A549 (cell line): ENCODE results near the gene TSTD1.
A peak's percentile ranks its signal among the peaks of the same experiment; 100 is the strongest.

Experiments used
- CBX2 ChIP-seq: fragments of 200-600 bp; sonication (generic); IDR thresholded peaks from 2 replicates; pipeline ENCODE4 v1.6.1; 2016; ENCODE audit warnings: low read depth, mild to moderate bottlenecking, borderline replicate concordance
- CEBPB ChIP-seq, 2 experiments: fragments of >200 bp in 1 of 2; sonication (Bioruptor Twin) in 1 of 2; formaldehyde crosslinking in 1 of 2; IDR thresholded peaks; 2 replicates each; pipeline ENCODE4 v1.6.1; 2012 to 2016
- CTCF ChIP-seq: fragments of >200 bp; sonication (Bioruptor Twin); formaldehyde crosslinking; IDR thresholded peaks from 3 replicates; pipeline ENCODE4 v1.5.1; 2016
- EP300 ChIP-seq, 2 experiments: fragments of >200 bp; sonication (Bioruptor Twin); formaldehyde crosslinking; IDR thresholded peaks; 2 replicates in 1 of 2; 3 replicates in 1 of 2; pipeline ENCODE4 v1.6.1; 2016 to 2017
- ESRRA ChIP-seq: fragments of 150-350 bp; IDR thresholded peaks from 2 replicates; pipeline ENCODE4 v1.6.1; 2014; ENCODE audit warnings: mild to moderate bottlenecking, low read length, borderline replicate concordance
- JUNB ChIP-seq: fragments of >200 bp; sonication (Bioruptor Twin); formaldehyde crosslinking; IDR thresholded peaks from 2 replicates; pipeline ENCODE4 v1.6.1; 2016
- MYC ChIP-seq: IDR thresholded peaks from 2 replicates; pipeline ENCODE4 v1.6.1; 2012; ENCODE audit warnings: mild to moderate bottlenecking, inconsistent platforms, low read length, improper control_type of control experiment, borderline replicate concordance
- PHF8 ChIP-seq: fragments of 200-600 bp; sonication (generic); IDR thresholded peaks from 2 replicates; pipeline ENCODE4 v1.6.1; 2016; ENCODE audit warnings: low read depth, mild to moderate bottlenecking, antibody characterized with exemption, moderate library complexity, borderline replicate concordance
- POLR2AphosphoS2 ChIP-seq: conservative IDR thresholded peaks from 2 replicates; pipeline ENCODE4 v1.6.1; 2012; ENCODE audit warnings: low read length, improper control_type of control experiment, inconsistent platforms
- RAD21 ChIP-seq, 2 experiments: fragments of >200 bp in 1 of 2; sonication (Bioruptor Twin) in 1 of 2; formaldehyde crosslinking in 1 of 2; IDR thresholded peaks in 1 of 2; conservative IDR thresholded peaks in 1 of 2; 2 replicates in 1 of 2; 3 replicates in 1 of 2; pipeline ENCODE4 v1.6.1; 2012 to 2018; ENCODE audit warnings: inconsistent platforms in 1 of 2
- REST ChIP-seq: fragments of 200-600 bp; sonication (generic); IDR thresholded peaks from 2 replicates; pipeline ENCODE4 v1.6.1; 2016; ENCODE audit warnings: antibody characterized with exemption, mild to moderate bottlenecking, moderate library complexity
- SREBF2 ChIP-seq: fragments of 450-650 bp; IDR thresholded peaks from 2 replicates; pipeline ENCODE4 v1.6.1; 2014; ENCODE audit warnings: mild to moderate bottlenecking, moderate library complexity

- TF ChIP-seq CEBPB (IDR thresholded peaks at IDR 0.05) (no peak), EP300 (IDR thresholded peaks at IDR 0.05) (0 out of 5 replicates have a peak, but pooled peaks of 1 of the 2 experiments have one; percentile 0), POLR2AphosphoS2 (no peak), JUNB (no peak), CTCF (no peak), SREBF2 (no peak), CBX2 (no peak), RAD21 (conservative IDR thresholded peaks at IDR 0.05 in 1 of 2, IDR thresholded peaks at IDR 0.05 in 1 of 2) (0 out of 5 replicates have a peak, but pooled peaks of 1 of the 2 experiments have one; percentile 3), PHF8 (no peak), ESRRA (no peak), MYC (no peak), REST (no peak)
These were observed 45.2 kb upstream of the TSTD1 start for GRCh38 chr1:161083748-161084596.
